ENCODE results near the gene CAMK1. TPM values are rescaled to one million over a fixed set of nuclear protein-coding genes. Genes with fewer than 3 reads are reported as not detected.

The CAMK1 gene
- total RNA-seq, 1 experiment from 2014 or later = 9.7 TPM

GRCh38 chr3:9808345-9809037 is 38.7 kb upstream of the CAMK1 start:
- TF ChIP-seq CTCF (IDR thresholded peaks at IDR 0.05; ENCODE audit: insufficient read depth in 1 of 2, low read depth in 1 of 2, low read length in 1 of 2, severe bottlenecking in 1 of 2, unreplicated experiment in 1 of 2) = peak; percentile 38 to 71
- peak; percentile 69 to 72 for DNase-seq
- no peaks in the 10 kb centered on the region for H3K27me3 Mint-ChIP-seq (ENCODE audit: insufficient read depth, unreplicated experiment)
- intact Hi-C loops (cut with micrococcal nuclease; ENCODE audit: unreplicated experiment) = loop anchor here (1.0 to 2.0 kb wide), 2 partner anchors 36 to 305 kb away; partner anchors contain the start of gene RPUSD3
- Histone ChIP-seq H3K9me3 (no peaks in the 10 kb centered on the region), H3K4me1 (peaks cover 12% of the 10 kb centered on the region), H3K4me3 (ENCODE audit: low read depth, low read length) (no peak overlapping the region), H3K36me3 (ENCODE audit: control insufficient read depth, insufficient read depth, low read length) (no peaks in the 10 kb centered on the region; the same call in 1 of the 2 replicates), H3K27me3 (replicated peaks; ENCODE audit: control insufficient read depth, insufficient read depth, low read length) (no peaks in the 10 kb centered on the region)
- BruUV-seq (replicated peaks) = no TSS peak
- CTCF ChIA-PET = interaction anchor here (0.7 to 1.8 kb wide), 4 partner anchors 16 to 138 kb away, joined by 3 to 7 read pairs (median 4); partner anchors contain the start of gene ARPC4
- peaks cover 63% of the 10 kb centered on the region for H3K36me3 Mint-ChIP-seq (ENCODE audit: insufficient read depth, unreplicated experiment)
- peak overlapping the region; percentile 87 for H3K27ac Mint-ChIP-seq (ENCODE audit: unreplicated experiment)
- POLR2A ChIA-PET = interaction anchor here (0.7 to 1.9 kb wide), 2 partner anchors 16 to 89 kb away, joined by 5 to 8 read pairs; partner anchors contain the start of gene ARPC4
- H3K9me3 Mint-ChIP-seq (ENCODE audit: unreplicated experiment) = no peaks in the 10 kb centered on the region
- H3K4me3 Mint-ChIP-seq (ENCODE audit: unreplicated experiment) = no peak overlapping the region
- peaks cover 6% of the 10 kb centered on the region for H3K4me1 Mint-ChIP-seq (ENCODE audit: low read depth, unreplicated experiment)

GRCh38 chr3:9807981-9808344 is 38.2 kb upstream of the CAMK1 start:
- no TSS peak for BruUV-seq (replicated peaks)
- no peak overlapping the region for H3K27ac Mint-ChIP-seq (ENCODE audit: unreplicated experiment)
- H3K9me3 Mint-ChIP-seq (ENCODE audit: unreplicated experiment) = no peaks in the 10 kb centered on the region
- no peak for DNase-seq
- no peaks in the 10 kb centered on the region for H3K27me3 Mint-ChIP-seq (ENCODE audit: insufficient read depth, unreplicated experiment)
- TF ChIP-seq CTCF (IDR thresholded peaks at IDR 0.05; ENCODE audit: insufficient read depth in 1 of 2, low read depth in 1 of 2, low read length in 1 of 2, severe bottlenecking in 1 of 2, unreplicated experiment in 1 of 2) = no peak
- H3K36me3 ChIP-seq (ENCODE audit: control insufficient read depth, insufficient read depth, low read length) = no peaks in the 10 kb centered on the region; the same call in 1 of the 2 replicates
- peaks cover 68% of the 10 kb centered on the region for H3K36me3 Mint-ChIP-seq (ENCODE audit: insufficient read depth, unreplicated experiment)
- no peak overlapping the region for H3K4me3 ChIP-seq (ENCODE audit: low read depth, low read length)
- H3K27me3 ChIP-seq (replicated peaks; ENCODE audit: control insufficient read depth, insufficient read depth, low read length) = no peaks in the 10 kb centered on the region
- ChIA-PET POLR2A (interaction anchor here (0.7 to 1.1 kb wide), 2 partner anchors 15 to 89 kb away, joined by 3 to 5 read pairs; partner anchors contain the start of gene ARPC4), CTCF (interaction anchor here (0.6 kb wide), 1 partner anchor 894 kb away, joined by 3 read pairs; no protein-coding TSS in a partner anchor)
- H3K4me3 Mint-ChIP-seq (ENCODE audit: unreplicated experiment) = no peak overlapping the region
- no peaks in the 10 kb centered on the region for H3K9me3 ChIP-seq
- H3K4me1 Mint-ChIP-seq (ENCODE audit: low read depth, unreplicated experiment) = peaks cover 6% of the 10 kb centered on the region
- peaks cover 12% of the 10 kb centered on the region for H3K4me1 ChIP-seq
- intact Hi-C loops (cut with micrococcal nuclease; ENCODE audit: unreplicated experiment) = loop anchor here (1.0 to 2.0 kb wide), 2 partner anchors 37 to 305 kb away; partner anchors contain the start of gene RPUSD3

GRCh38 chr3:9806688-9807589 is 37.2 kb upstream of the CAMK1 start:
- H3K27me3 ChIP-seq (replicated peaks; ENCODE audit: control insufficient read depth, insufficient read depth, low read length) = no peaks in the 10 kb centered on the region
- H3K9me3 ChIP-seq = no peaks in the 10 kb centered on the region
- H3K27ac Mint-ChIP-seq (ENCODE audit: unreplicated experiment) = no peak overlapping the region
- H3K27me3 Mint-ChIP-seq (ENCODE audit: insufficient read depth, unreplicated experiment) = no peaks in the 10 kb centered on the region
- ChIA-PET POLR2A (interaction anchor here (1.1 kb wide), 1 partner anchor 14 kb away, joined by 3 read pairs; the partner anchor contains the start of gene ARPC4), CTCF (no interaction called here)
- intact Hi-C loops (cut with micrococcal nuclease; ENCODE audit: unreplicated experiment) = no loop called here
- H3K4me1 Mint-ChIP-seq (ENCODE audit: low read depth, unreplicated experiment) = peaks cover 6% of the 10 kb centered on the region
- H3K4me3 ChIP-seq (ENCODE audit: low read depth, low read length) = no peak overlapping the region
- H3K36me3 ChIP-seq (ENCODE audit: control insufficient read depth, insufficient read depth, low read length) = no peaks in the 10 kb centered on the region; the same call in 1 of the 2 replicates
- no peaks in the 10 kb centered on the region for H3K9me3 Mint-ChIP-seq (ENCODE audit: unreplicated experiment)
- BruUV-seq (replicated peaks) = no TSS peak
- H3K36me3 Mint-ChIP-seq (ENCODE audit: insufficient read depth, unreplicated experiment) = peaks cover 78% of the 10 kb centered on the region
- no peak for TF ChIP-seq CTCF (IDR thresholded peaks at IDR 0.05; ENCODE audit: insufficient read depth in 1 of 2, low read depth in 1 of 2, low read length in 1 of 2, severe bottlenecking in 1 of 2, unreplicated experiment in 1 of 2)
- H3K4me1 ChIP-seq = peaks cover 12% of the 10 kb centered on the region
- H3K4me3 Mint-ChIP-seq (ENCODE audit: unreplicated experiment) = no peak overlapping the region
- no peak for DNase-seq

All from Caco-2 (cell line).